NCI-H2196 treated with DMSO at 0.1 percent for 48 hours (cell line): ENCODE data around the gene TIMM13.

Experiments
- DNase-seq: peaks from one replicate; lab custom pipeline; 2025; ENCODE audit not compliant: unreplicated experiment; lab: John Stamatoyannopoulos, UW

Gene TIMM13

GRCh38 chr19:2385053-2385721, 42.2 kb downstream of the TIMM13 start:
- peak; percentile 83 for DNase-seq

GRCh38 chr19:2382530-2383222, 44.7 kb downstream of the TIMM13 start:
- DNase-seq: no peak

GRCh38 chr19:2381148-2381820, 46.1 kb downstream of the TIMM13 start:
- DNase-seq: no peak

GRCh38 chr19:2380567-2380966, 46.8 kb downstream of the TIMM13 start:
- DNase-seq: no peak

GRCh38 chr19:2376784-2377519, 50.4 kb downstream of the TIMM13 start:
- no peak for DNase-seq
